SU-DHL-6 (cell line): ENCODE data around the gene EPHA6.

ENCODE experiments used
- H2AFZ ChIP-seq: fragments of 200-600 bp; sonication (generic); 2 replicates; pipeline ENCODE4 v1.6.1; 2014; ENCODE audit warnings: low read depth, mild to moderate bottlenecking, moderate library complexity, mixed read lengths, antibody characterized with exemption, low read length; ENCODE audit not compliant: severe bottlenecking
- H3F3A ChIP-seq: fragments of 200-600 bp; shearing (Covaris generic); 2 replicates; pipeline ENCODE4 v1.6.0; 2016; ENCODE audit warnings: antibody characterized with exemption, mild to moderate bottlenecking; ENCODE audit not compliant: insufficient read depth
- H3K27ac ChIP-seq: fragments of 200-600 bp; sonication (generic); 2 replicates; pipeline ENCODE4 v1.5.1; 2016; ENCODE audit warnings: low read depth, mild to moderate bottlenecking, low read length, moderate library complexity, mixed read lengths
- H3K27me3 ChIP-seq: fragments of 200-600 bp; sonication (generic), shearing (Covaris generic); 2 replicates; pipeline ENCODE4 v1.6.0; 2014; ENCODE audit warnings: mild to moderate bottlenecking, low read length
- H3K36me3 ChIP-seq: fragments of 200-600 bp; sonication (generic); 2 replicates; pipeline ENCODE4 v1.6.1; 2014; ENCODE audit warnings: mild to moderate bottlenecking, low read length, mixed read lengths
- H3K4me2 ChIP-seq: fragments of 300-600, 200-600 bp; shearing (Covaris generic), sonication (generic); 2 replicates; pipeline ENCODE4 v1.6.0; 2014; ENCODE audit warnings: low read length, low read depth, mild to moderate bottlenecking; ENCODE audit not compliant: poor library complexity, severe bottlenecking
- H3K4me3 ChIP-seq: fragments of 200-600 bp; sonication (generic); 2 replicates; pipeline ENCODE4 v1.5.1; 2014; ENCODE audit warnings: antibody characterized with exemption, low read length, mild to moderate bottlenecking, mixed read lengths; ENCODE audit not compliant: insufficient read depth, poor library complexity, severe bottlenecking
- H3K79me2 ChIP-seq: fragments of 200-600 bp; sonication (generic); 2 replicates; pipeline ENCODE4 v1.6.1; 2014; ENCODE audit warnings: mild to moderate bottlenecking, low read length, moderate library complexity; ENCODE audit not compliant: insufficient read depth
- H3K9ac ChIP-seq: fragments of 200-600 bp; sonication (generic); 2 replicates; pipeline ENCODE4 v1.7.0; 2014; ENCODE audit warnings: mild to moderate bottlenecking, low read length
- H3K9me2 ChIP-seq: fragments of 200-600 bp; sonication (generic); replicated peaks from 2 replicates; pipeline ENCODE4 v1.6.1; 2014; ENCODE audit warnings: low read length; ENCODE audit not compliant: insufficient read depth
- H3K9me3 ChIP-seq: fragments of 200-600 bp; sonication (generic); 2 replicates; pipeline ENCODE4 v1.6.1; 2014; ENCODE audit warnings: low read length, mixed read lengths; ENCODE audit not compliant: insufficient read depth
- H4K20me1 ChIP-seq: fragments of 200-600 bp; sonication (generic); 2 replicates; pipeline ENCODE4 v1.6.1; 2014; ENCODE audit warnings: low read depth, mild to moderate bottlenecking, antibody characterized with exemption, low read length, moderate library complexity, mixed read lengths
- CTCF ChIP-seq: fragments of 200-600 bp; sonication (generic); IDR thresholded peaks from one replicate; pipeline ENCODE4 v1.5.1; 2017; ENCODE audit warnings: antibody characterized with exemption, mild to moderate bottlenecking, low read length, moderate library complexity; ENCODE audit not compliant: insufficient read depth, poor library complexity, severe bottlenecking
- EZH2phosphoT487 ChIP-seq: fragments of 200-600 bp; sonication (generic), shearing (Covaris generic); conservative IDR thresholded peaks from 2 replicates; pipeline ENCODE4 v1.6.1; 2018; ENCODE audit warnings: mild to moderate bottlenecking, antibody characterized with exemption, low read length, moderate library complexity, mixed read lengths

The EPHA6 gene

DNA sequence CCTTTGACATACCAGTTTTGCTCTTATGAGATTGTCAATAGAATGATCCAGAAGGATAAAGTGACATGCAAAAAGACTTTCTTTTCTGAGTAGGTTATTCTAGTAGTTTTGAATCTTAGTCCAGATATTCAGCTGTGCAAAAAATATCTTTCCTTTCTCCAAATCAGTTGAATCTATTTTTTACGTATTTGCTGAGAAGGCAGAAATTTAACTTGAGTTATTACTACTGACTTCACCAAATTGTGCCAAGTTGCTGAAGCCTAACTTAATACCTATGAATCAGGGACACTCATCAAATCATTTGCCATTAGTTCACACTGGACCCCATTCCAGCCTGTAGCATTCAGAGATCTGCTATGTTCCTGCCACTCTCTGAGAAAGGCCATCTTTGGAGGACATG, 215.6 kb downstream of the EPHA6 start:
- TF ChIP-seq EZH2phosphoT487 (no peak), CTCF (no peak)
- Histone ChIP-seq H3K36me3 (no peaks in the 10 kb centered on the region), H3F3A (no peaks in the 10 kb centered on the region), H4K20me1 (no peaks in the 10 kb centered on the region), H3K9ac (no peak overlapping the region), H2AFZ (no peak overlapping the region), H3K4me3 (no peak overlapping the region), H3K27ac (no peak overlapping the region), H3K9me3 (no peaks in the 10 kb centered on the region), H3K9me2 (no peaks in the 10 kb centered on the region), H3K27me3 (no peaks in the 10 kb centered on the region), H3K4me2 (no peak overlapping the region), H3K79me2 (no peaks in the 10 kb centered on the region)

DNA sequence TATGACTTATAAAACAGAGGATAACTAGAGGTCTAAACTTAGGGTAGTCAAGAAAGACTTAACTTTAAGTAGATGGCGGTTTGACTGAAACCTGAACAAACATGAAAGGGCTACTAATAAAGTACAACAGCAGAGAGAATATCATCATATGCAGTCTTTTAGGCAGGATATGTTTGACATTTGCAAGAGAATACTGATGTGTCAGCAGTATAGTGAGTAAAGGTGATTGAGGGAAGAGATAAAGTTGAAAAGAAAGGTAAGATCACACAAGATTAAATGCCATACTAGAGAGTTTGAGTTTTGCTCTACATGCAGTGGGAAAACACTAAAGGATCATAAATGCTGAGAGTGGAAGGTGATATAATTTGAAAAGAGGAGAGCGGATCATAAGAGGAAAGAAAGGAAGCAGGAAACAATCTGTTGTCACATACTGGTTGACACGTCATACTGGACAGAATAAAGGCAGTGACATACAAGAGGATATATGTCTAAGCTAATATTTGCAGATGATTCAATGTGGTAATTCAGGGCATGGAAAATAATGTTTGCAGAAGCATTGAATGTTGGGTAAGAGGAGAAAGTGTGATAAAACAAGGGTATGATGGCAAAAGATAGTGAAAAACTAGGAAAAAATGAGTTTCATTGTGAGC, 223.0 kb downstream of the EPHA6 start:
- TF ChIP-seq CTCF (no peak), EZH2phosphoT487 (no peak)
- H2AFZ ChIP-seq, result no peak overlapping the region
- H3K4me2 ChIP-seq, result no peak overlapping the region
- H3K9ac ChIP-seq, result no peak overlapping the region
- no peaks in the 10 kb centered on the region for H3K36me3 ChIP-seq
- no peaks in the 10 kb centered on the region for H3K79me2 ChIP-seq
- H3K27me3 ChIP-seq, result no peaks in the 10 kb centered on the region
- no peaks in the 10 kb centered on the region for H3K9me2 ChIP-seq
- H3K9me3 ChIP-seq, result no peaks in the 10 kb centered on the region
- no peak overlapping the region for H3K4me3 ChIP-seq
- H3F3A ChIP-seq, result no peaks in the 10 kb centered on the region
- no peaks in the 10 kb centered on the region for H4K20me1 ChIP-seq
- H3K27ac ChIP-seq, result no peak overlapping the region

DNA sequence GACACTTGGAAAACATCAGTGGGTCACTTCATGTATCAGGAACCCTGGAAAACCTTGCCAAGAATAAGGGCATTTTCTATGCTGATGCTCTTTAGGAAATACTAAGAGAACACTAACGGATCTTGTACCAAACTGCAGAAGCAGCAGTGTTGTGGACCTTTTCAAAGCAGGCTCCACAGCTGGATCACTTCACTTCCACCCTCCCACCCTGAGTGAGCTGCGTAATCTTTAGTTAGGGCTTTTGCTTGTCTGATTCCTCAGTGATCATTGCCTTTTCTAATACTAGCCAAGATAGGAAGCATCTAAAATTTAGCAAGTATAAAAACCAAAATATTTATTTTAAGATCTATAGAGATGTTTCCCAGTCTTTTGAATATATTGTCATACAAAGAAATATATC, 229.0 kb downstream of the EPHA6 start:
- no peaks in the 10 kb centered on the region for H3K27me3 ChIP-seq
- no peaks in the 10 kb centered on the region for H3F3A ChIP-seq
- no peaks in the 10 kb centered on the region for H4K20me1 ChIP-seq
- H3K9ac ChIP-seq, result no peak overlapping the region
- H2AFZ ChIP-seq, result no peak overlapping the region
- H3K9me3 ChIP-seq, result no peaks in the 10 kb centered on the region
- H3K4me2 ChIP-seq, result no peak overlapping the region
- H3K27ac ChIP-seq, result no peak overlapping the region
- no peaks in the 10 kb centered on the region for H3K36me3 ChIP-seq
- no peak for TF ChIP-seq CTCF
- TF ChIP-seq EZH2phosphoT487, result no peak
- H3K9me2 ChIP-seq, result no peaks in the 10 kb centered on the region
- no peak overlapping the region for H3K4me3 ChIP-seq
- H3K79me2 ChIP-seq, result no peaks in the 10 kb centered on the region
